H1 (cell line): ENCODE results near the gene NOTCH4. TPM values are rescaled to one million over a fixed set of nuclear protein-coding genes. Genes with fewer than 3 reads are reported as not detected.
"Not testable (repeated sequence)": the region's sequence is repeated elsewhere in the genome, so short reads cannot be mapped to it uniquely, and the experiment has no call there.

Experiments used
- CTCF ChIA-PET: fragments of 300-600 bp; sonication (Branson Sonifier 250); formaldehyde crosslinking; loops from one replicate; lab custom pipeline; 2021; ENCODE audit not compliant: partially characterized antibody; lab: Charles Lee
- POLR2A ChIA-PET: fragments of 300-600 bp; sonication (Branson Sonifier 250); formaldehyde crosslinking; loops from one replicate; lab custom pipeline; 2021; ENCODE audit warnings: inconsistent platforms; ENCODE audit not compliant: partially characterized antibody; lab: Charles Lee
- DNase-seq, 2 experiments: peaks; one replicate each; pipeline versions ENCODE4 v3.0.0 to v3.0.0-alpha.2; 2010 to 2022; ENCODE audit warnings: low spot score in 2 of 2, low read depth in 1 of 2, mixed read lengths in 1 of 2
- FAIRE-seq: peaks from 2 replicates; lab custom pipeline; 2011; peaks lifted over from hg19 to GRCh38; lab: Jason Lieb, UNC
- H2AFZ ChIP-seq: 2 replicates; pipeline ENCODE4 v1.8.1; 2012; ENCODE audit warnings: low read length, inconsistent platforms
- H2AK5ac ChIP-seq: 2 replicates; pipeline ENCODE4 v1.6.1; 2013; ENCODE audit warnings: low read depth, low read length
- H2BK120ac ChIP-seq: replicated peaks from 2 replicates; pipeline ENCODE3; 2013; ENCODE audit warnings: low read depth, low read length, inconsistent platforms
- H2BK12ac ChIP-seq: 2 replicates; pipeline ENCODE4 v1.6.1; 2013; ENCODE audit warnings: low read depth, low read length
- H2BK15ac ChIP-seq: 2 replicates; pipeline ENCODE4 v1.6.1; 2013; ENCODE audit warnings: low read length
- H2BK20ac ChIP-seq: 2 replicates; pipeline ENCODE4 v1.6.1; 2013; ENCODE audit warnings: low read length
- H2BK5ac ChIP-seq: 2 replicates; pipeline ENCODE4 v1.6.1; 2013; ENCODE audit warnings: low read depth, low read length
- H3K14ac ChIP-seq: 2 replicates; pipeline ENCODE4 v1.6.1; 2013; ENCODE audit warnings: inconsistent platforms; ENCODE audit not compliant: insufficient read length
- H3K18ac ChIP-seq: 2 replicates; pipeline ENCODE4 v1.6.1; 2013; ENCODE audit warnings: low read length; ENCODE audit errors: extremely low read depth
- H3K23ac ChIP-seq: 2 replicates; pipeline ENCODE4 v1.6.1; 2013; ENCODE audit warnings: inconsistent platforms; ENCODE audit not compliant: insufficient read length
- H3K23me2 ChIP-seq: 2 replicates; pipeline ENCODE4 v1.6.1; 2013; ENCODE audit warnings: low read depth, low read length
- H3K27ac ChIP-seq: 2 replicates; pipeline ENCODE4 v1.6.1; 2011; ENCODE audit warnings: low read depth, low read length, inconsistent platforms
- H3K27me3 ChIP-seq, 4 experiments: replicated peaks in 1 of 4; 1 replicate in 1 of 4; 2 replicates in 3 of 4; pipeline versions ENCODE4 v1.6.1 to v1.8.1; 2011 to 2013; ENCODE audit warnings: low read length in 3 of 4, mild to moderate bottlenecking in 3 of 4, inconsistent platforms in 2 of 4, mixed read lengths in 2 of 4, moderate library complexity in 1 of 4; ENCODE audit not compliant: control insufficient read depth in 3 of 4, insufficient read depth in 3 of 4; ENCODE audit errors: extremely low read depth in 1 of 4
- H3K36me3 ChIP-seq, 4 experiments: 2 replicates each; pipeline versions ENCODE4 v1.6.1 to v1.8.1; 2011 to 2013; ENCODE audit warnings: mild to moderate bottlenecking in 4 of 4, low read length in 3 of 4, moderate library complexity in 2 of 4, control low read depth in 1 of 4, inconsistent platforms in 1 of 4; ENCODE audit not compliant: insufficient read depth in 4 of 4, control insufficient read depth in 2 of 4
- H3K4ac ChIP-seq: replicated peaks from 2 replicates; pipeline ENCODE3; 2013; ENCODE audit warnings: low read length, low read depth, mixed read lengths, inconsistent platforms; ENCODE audit not compliant: insufficient read length
- H3K4me1 ChIP-seq, 4 experiments: replicated peaks in 1 of 4; 1 replicate in 1 of 4; 2 replicates in 3 of 4; pipeline versions ENCODE4 v1.6.1 to v1.8.1; 2011 to 2013; ENCODE audit warnings: low read length in 3 of 4, inconsistent platforms in 2 of 4, mixed read lengths in 1 of 4; ENCODE audit not compliant: insufficient read depth in 4 of 4, control insufficient read depth in 3 of 4
- H3K4me2 ChIP-seq, 2 experiments: 2 replicates each; pipeline versions ENCODE4 v1.6.1 to v1.8.1; 2011 to 2013; ENCODE audit warnings: low read depth in 2 of 2, low read length in 2 of 2, control low read depth in 1 of 2, inconsistent platforms in 1 of 2, mild to moderate bottlenecking in 1 of 2; ENCODE audit not compliant: insufficient read depth in 1 of 2
- H3K4me3 ChIP-seq, 4 experiments: fragments of 200-600, 300-600 bp in 1 of 4; sonication (generic), shearing (Covaris generic), sonication (Bioruptor Twin) in 1 of 4; 2 replicates each; pipeline versions ENCODE4 v1.5.1 to v1.8.1; 2011 to 2016; ENCODE audit warnings: low read length in 4 of 4, low read depth in 3 of 4, control low read depth in 2 of 4, inconsistent platforms in 2 of 4, mild to moderate bottlenecking in 2 of 4, mixed read lengths in 1 of 4, moderate library complexity in 1 of 4; ENCODE audit not compliant: insufficient read depth in 2 of 4; ENCODE audit errors: extremely low read depth in 1 of 4
- H3K56ac ChIP-seq: replicated peaks from 2 replicates; pipeline ENCODE3; 2013; ENCODE audit warnings: low read depth, mild to moderate bottlenecking, mixed read lengths, low read length, inconsistent platforms; ENCODE audit not compliant: insufficient read length
- H3K79me1 ChIP-seq: 2 replicates; pipeline ENCODE4 v1.6.1; 2013; ENCODE audit warnings: low read depth, low read length, control low read depth
- H3K79me2 ChIP-seq, 2 experiments: 2 replicates each; pipeline versions ENCODE4 v1.6.1 to v1.8.1; 2012 to 2013; ENCODE audit warnings: low read length in 2 of 2, mild to moderate bottlenecking in 2 of 2, inconsistent platforms in 1 of 2; ENCODE audit not compliant: insufficient read depth in 2 of 2, control insufficient read depth in 1 of 2
- H3K9ac ChIP-seq, 4 experiments: replicated peaks in 1 of 4; 1 replicate in 1 of 4; 2 replicates in 3 of 4; pipeline versions ENCODE4 v1.6.1 to v1.8.1; 2011 to 2013; ENCODE audit warnings: low read depth in 3 of 4, low read length in 3 of 4, control low read depth in 2 of 4, mild to moderate bottlenecking in 2 of 4, moderate library complexity in 2 of 4, inconsistent platforms in 1 of 4; ENCODE audit errors: extremely low read depth in 1 of 4
- H3K9me3 ChIP-seq, 2 experiments: 2 replicates each; pipeline versions ENCODE4 v1.6.1 to v1.8.1; 2012 to 2013; ENCODE audit warnings: mild to moderate bottlenecking in 2 of 2, moderate library complexity in 2 of 2, control low read depth in 1 of 2, inconsistent platforms in 1 of 2, low read depth in 1 of 2, low read length in 1 of 2, mixed read lengths in 1 of 2; ENCODE audit not compliant: insufficient read depth in 2 of 2
- H4K20me1 ChIP-seq, 2 experiments: replicated peaks in 1 of 2; 2 replicates each; pipeline versions ENCODE3 to v1.8.1; 2011 to 2013; ENCODE audit warnings: inconsistent platforms in 2 of 2, low read length in 2 of 2, mild to moderate bottlenecking in 1 of 2; ENCODE audit not compliant: insufficient read depth in 2 of 2, control insufficient read depth in 1 of 2
- H4K5ac ChIP-seq: 2 replicates; pipeline ENCODE4 v1.6.1; 2013; ENCODE audit warnings: low read length, low read depth, mixed read lengths, inconsistent platforms; ENCODE audit not compliant: insufficient read length
- H4K8ac ChIP-seq: 2 replicates; pipeline ENCODE4 v1.8.0; 2013; ENCODE audit warnings: mild to moderate bottlenecking, moderate library complexity, low read length, inconsistent platforms; ENCODE audit not compliant: insufficient read depth; ENCODE audit errors: extremely low read depth
- H4K91ac ChIP-seq: replicated peaks from 2 replicates; pipeline ENCODE3; 2013; ENCODE audit warnings: low read length, mixed read lengths, inconsistent platforms; ENCODE audit not compliant: insufficient read length
- WGBS, 2 experiments: shearing (Covaris generic) in 1 of 2; methylation state at CpG; one replicate each; pipeline versions ENCODE4 v1.1.6 to v1.1.7; 2013 to 2015; ENCODE audit warnings: low lambda C conversion rate in 2 of 2, mixed read lengths in 2 of 2, inconsistent platforms in 1 of 2, low coverage in 1 of 2, missing lambda C conversion rate in 1 of 2; ENCODE audit not compliant: insufficient replicate concordance in 2 of 2, insufficient coverage in 1 of 2, insufficient read length in 1 of 2; ENCODE audit errors: extremely low coverage in 1 of 2, missing lambda C conversion rate in 1 of 2; 5-methylcytosine and 5-hydroxymethylcytosine counted together
- polyA plus RNA-seq, 7 experiments: library from polyadenylated mRNA; depleted of rRNA in 3 of 7; stranded (reverse) in 5 of 7; unstranded in 2 of 7; fragments of >200 nt in 5 of 7; fragments of 200-250 nt in 2 of 7; gene quantifications; 1 replicate in 5 of 7; 2 replicates in 1 of 7; 4 replicates in 1 of 7; pipeline versions ENCODE4 v1.2.1 to v1.2.3, GENCODE V29; 2011 to 2013; ENCODE audit warnings: missing spikeins in 2 of 7, mixed read lengths in 2 of 7
- total RNA-seq: library from RNA; stranded (reverse); fragmentation: NEBNext Ultra II Directional; extraction: Animal tissue kit (Norgen Biotek cat#: 25700); gene quantifications from 2 replicates; pipeline ENCODE4 v1.2.1, GENCODE V29; 2021

The NOTCH4 gene
- total and polyA plus RNA-seq, 2 of the 8 experiments (the other 6 are each of a cell fraction or from before 2014, with no cell fraction given): 1.9 to 2.8 TPM

DNA sequence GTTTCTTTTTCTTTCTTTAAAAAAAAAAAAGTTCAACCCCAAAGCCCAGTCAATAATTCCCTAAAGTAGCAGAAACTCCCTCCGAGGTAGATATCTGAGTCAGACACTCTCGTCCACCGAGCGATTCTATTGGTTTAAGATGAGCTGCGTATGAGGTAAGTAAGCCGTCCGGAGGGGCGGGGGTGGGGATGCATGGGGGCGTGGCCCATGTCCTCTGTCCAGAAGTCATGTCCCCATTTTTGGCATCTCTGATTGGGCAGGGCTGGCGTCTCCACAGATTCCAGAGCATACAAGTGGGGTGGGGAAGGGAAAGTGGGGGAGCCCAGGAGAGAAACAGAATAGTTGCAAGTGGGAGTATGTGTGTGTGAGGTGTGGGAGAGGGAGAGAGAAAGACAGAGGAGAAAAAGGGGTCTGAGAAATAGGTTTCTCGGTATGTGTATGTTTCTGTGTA, 38.2 kb downstream of the NOTCH4 start:
- not testable (repeated sequence) for H3K27ac ChIP-seq

More for the DNA sequence above, 38.2 kb downstream of the NOTCH4 start:
- H3K79me1 ChIP-seq, H3K27me3 ChIP-seq, H2BK5ac ChIP-seq, H3K4me3 ChIP-seq, H4K91ac ChIP-seq, H4K8ac ChIP-seq, H4K5ac ChIP-seq, H2BK15ac ChIP-seq, H3K23ac ChIP-seq, H3K23me2 ChIP-seq, H3K56ac ChIP-seq, H3K9ac ChIP-seq, H3K4ac ChIP-seq, H3K4me1 ChIP-seq, H2AFZ ChIP-seq, H2BK120ac ChIP-seq, H2AK5ac ChIP-seq, H3K14ac ChIP-seq, H2BK20ac ChIP-seq, H2BK12ac ChIP-seq, H3K18ac ChIP-seq, H3K9me3 ChIP-seq, H4K20me1 ChIP-seq: not testable (repeated sequence)
- ChIA-PET CTCF (interaction anchor here (3.2 kb wide), 1 partner anchor 68 kb away, joined by 13 read pairs; no protein-coding TSS in a partner anchor), POLR2A (interaction anchor here (0.7 to 1.2 kb wide), 3 partner anchors 10 to 17 kb away, joined by 3 to 4 read pairs (median 4); partner anchors contain the start of gene AGPAT1)
- 0 out of 4 replicates have a peak overlapping the region, but pooled peaks of 1 of the 2 experiments have one; percentile 28 for H3K4me2 ChIP-seq
- H3K79me2 ChIP-seq: peaks cover 0 to 13% of the 10 kb centered on the region in 2 experiments; a peak in 2 of 4 replicates
- FAIRE-seq: peak; percentile 19
- DNase-seq: peak in 1 of 2 experiments; percentile 52
- H3K36me3 ChIP-seq: peaks cover 6 to 34% (median 31%) of the 10 kb centered on the region in 4 experiments
- WGBS, 2 experiments: 55% methylated on average over 11 of the region's 11 CpGs; no CpG with 5 or more reads in 1 of the 2 experiments
